DOHH2 (cell line): ENCODE results near the gene GOLIM4.

Source experiments
- CTCF ChIP-seq: fragments of 200-600 bp; sonication (generic); IDR thresholded peaks from one replicate; pipeline ENCODE4 v1.5.1; 2014; ENCODE audit warnings: antibody characterized with exemption, mild to moderate bottlenecking, low read depth, low read length; ENCODE audit not compliant: poor library complexity, severe bottlenecking
- EZH2phosphoT487 ChIP-seq: fragments of 200-600 bp; sonication (generic); IDR thresholded peaks from 2 replicates; pipeline ENCODE4 v1.6.1; 2017; ENCODE audit warnings: borderline replicate concordance, mild to moderate bottlenecking, antibody characterized with exemption, low read length, moderate library complexity, mixed read lengths

- TF ChIP-seq CTCF: no peak
- TF ChIP-seq EZH2phosphoT487: no peak
Measured at GRCh38 chr3:167992381-167992780, 103.3 kb downstream of the GOLIM4 start.
